HCT116 (cell line): ENCODE measurements around the gene LINGO3.

Source experiments
- POLR2AphosphoS5 ChIP-seq: IDR thresholded peaks from 2 replicates; pipeline ENCODE4 v1.6.1; 2011; ENCODE audit warnings: mild to moderate bottlenecking, low read depth, low read length, moderate library complexity
- TCF7L2 ChIP-seq: IDR thresholded peaks from 2 replicates; pipeline ENCODE4 v1.7.0; 2011; ENCODE audit warnings: borderline replicate concordance, inconsistent platforms; ENCODE audit not compliant: insufficient read depth, insufficient read length; ENCODE audit errors: extremely low read depth
- YY1 ChIP-seq: IDR thresholded peaks from 2 replicates; pipeline ENCODE4 v1.6.1; 2011; ENCODE audit warnings: low read length, low read depth, moderate library complexity, mild to moderate bottlenecking; ENCODE audit not compliant: insufficient replicate concordance; ENCODE audit errors: extremely low read depth
- TF ChIP-seq, protein P1 (sequence below), 3 experiments: fragments of 200-600 bp in 1 of 3; sonication (generic) in 1 of 3; IDR thresholded peaks in 2 of 3; conservative IDR thresholded peaks in 1 of 3; 2 replicates each; pipeline ENCODE4 v1.5.1; 2012 to 2017; ENCODE audit warnings: low read depth in 2 of 3, low read length in 2 of 3, antibody characterized with exemption in 1 of 3, borderline replicate concordance in 1 of 3, control low read depth in 1 of 3, mild to moderate bottlenecking in 1 of 3, mixed read lengths in 1 of 3, mixed run types in 1 of 3, moderate library complexity in 1 of 3; ENCODE audit not compliant: insufficient read depth in 1 of 3
- TF ChIP-seq, protein P2 (sequence below): IDR thresholded peaks from 2 replicates; pipeline ENCODE4 v1.6.1; 2012; ENCODE audit warnings: low read depth

DNA sequence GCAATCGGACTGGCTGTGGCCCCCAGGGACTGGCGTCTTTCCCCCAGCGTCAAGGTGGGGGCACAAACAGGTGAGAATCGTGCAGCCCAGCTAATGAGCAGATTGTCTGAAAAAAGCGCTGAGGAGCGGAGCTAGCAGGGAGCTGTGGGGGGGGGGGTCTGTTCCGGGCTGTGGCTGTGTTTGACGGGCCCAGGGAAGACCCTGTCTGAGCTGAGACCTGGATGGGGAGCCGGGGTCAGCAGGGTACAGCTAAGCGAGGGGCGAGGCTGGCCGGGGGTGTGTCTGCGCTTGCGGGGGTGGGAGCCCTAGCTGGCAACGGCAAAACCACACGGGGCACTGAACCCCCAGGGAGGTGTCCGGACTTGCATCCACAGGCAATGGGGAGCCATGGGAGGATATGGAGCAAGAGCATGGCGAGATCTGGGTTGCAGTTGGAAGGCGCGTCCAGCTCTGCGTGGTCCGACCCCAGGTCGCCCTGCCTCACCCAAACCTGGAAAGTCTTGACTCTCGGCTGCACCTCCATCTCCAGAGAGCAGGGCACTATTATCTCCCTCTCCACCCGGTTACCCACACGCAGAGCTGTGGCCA is 4.6 kb downstream of the LINGO3 start:
- TF ChIP-seq, protein P1, sequence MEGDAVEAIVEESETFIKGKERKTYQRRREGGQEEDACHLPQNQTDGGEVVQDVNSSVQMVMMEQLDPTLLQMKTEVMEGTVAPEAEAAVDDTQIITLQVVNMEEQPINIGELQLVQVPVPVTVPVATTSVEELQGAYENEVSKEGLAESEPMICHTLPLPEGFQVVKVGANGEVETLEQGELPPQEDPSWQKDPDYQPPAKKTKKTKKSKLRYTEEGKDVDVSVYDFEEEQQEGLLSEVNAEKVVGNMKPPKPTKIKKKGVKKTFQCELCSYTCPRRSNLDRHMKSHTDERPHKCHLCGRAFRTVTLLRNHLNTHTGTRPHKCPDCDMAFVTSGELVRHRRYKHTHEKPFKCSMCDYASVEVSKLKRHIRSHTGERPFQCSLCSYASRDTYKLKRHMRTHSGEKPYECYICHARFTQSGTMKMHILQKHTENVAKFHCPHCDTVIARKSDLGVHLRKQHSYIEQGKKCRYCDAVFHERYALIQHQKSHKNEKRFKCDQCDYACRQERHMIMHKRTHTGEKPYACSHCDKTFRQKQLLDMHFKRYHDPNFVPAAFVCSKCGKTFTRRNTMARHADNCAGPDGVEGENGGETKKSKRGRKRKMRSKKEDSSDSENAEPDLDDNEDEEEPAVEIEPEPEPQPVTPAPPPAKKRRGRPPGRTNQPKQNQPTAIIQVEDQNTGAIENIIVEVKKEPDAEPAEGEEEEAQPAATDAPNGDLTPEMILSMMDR (IDR thresholded peaks at IDR 0.05 in 2 of 3, conservative IDR thresholded peaks at IDR 0.05 in 1 of 3; ENCODE audit: borderline replicate concordance in 1 of 3, insufficient read depth in 1 of 3, low read depth in 2 of 3, low read length in 2 of 3), result no peak
- TF ChIP-seq YY1, result no peak
- no peak for TF ChIP-seq TCF7L2
- TF ChIP-seq, protein P2, sequence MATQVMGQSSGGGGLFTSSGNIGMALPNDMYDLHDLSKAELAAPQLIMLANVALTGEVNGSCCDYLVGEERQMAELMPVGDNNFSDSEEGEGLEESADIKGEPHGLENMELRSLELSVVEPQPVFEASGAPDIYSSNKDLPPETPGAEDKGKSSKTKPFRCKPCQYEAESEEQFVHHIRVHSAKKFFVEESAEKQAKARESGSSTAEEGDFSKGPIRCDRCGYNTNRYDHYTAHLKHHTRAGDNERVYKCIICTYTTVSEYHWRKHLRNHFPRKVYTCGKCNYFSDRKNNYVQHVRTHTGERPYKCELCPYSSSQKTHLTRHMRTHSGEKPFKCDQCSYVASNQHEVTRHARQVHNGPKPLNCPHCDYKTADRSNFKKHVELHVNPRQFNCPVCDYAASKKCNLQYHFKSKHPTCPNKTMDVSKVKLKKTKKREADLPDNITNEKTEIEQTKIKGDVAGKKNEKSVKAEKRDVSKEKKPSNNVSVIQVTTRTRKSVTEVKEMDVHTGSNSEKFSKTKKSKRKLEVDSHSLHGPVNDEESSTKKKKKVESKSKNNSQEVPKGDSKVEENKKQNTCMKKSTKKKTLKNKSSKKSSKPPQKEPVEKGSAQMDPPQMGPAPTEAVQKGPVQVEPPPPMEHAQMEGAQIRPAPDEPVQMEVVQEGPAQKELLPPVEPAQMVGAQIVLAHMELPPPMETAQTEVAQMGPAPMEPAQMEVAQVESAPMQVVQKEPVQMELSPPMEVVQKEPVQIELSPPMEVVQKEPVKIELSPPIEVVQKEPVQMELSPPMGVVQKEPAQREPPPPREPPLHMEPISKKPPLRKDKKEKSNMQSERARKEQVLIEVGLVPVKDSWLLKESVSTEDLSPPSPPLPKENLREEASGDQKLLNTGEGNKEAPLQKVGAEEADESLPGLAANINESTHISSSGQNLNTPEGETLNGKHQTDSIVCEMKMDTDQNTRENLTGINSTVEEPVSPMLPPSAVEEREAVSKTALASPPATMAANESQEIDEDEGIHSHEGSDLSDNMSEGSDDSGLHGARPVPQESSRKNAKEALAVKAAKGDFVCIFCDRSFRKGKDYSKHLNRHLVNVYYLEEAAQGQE, result no peak
- TF ChIP-seq POLR2AphosphoS5, result no peak
